Measurements from ENCODE around the gene ZNF106. TPM values are rescaled to one million over a fixed set of nuclear protein-coding genes. Genes with fewer than 3 reads are reported as not detected.

The ZNF106 gene
- total and polyA plus RNA-seq, 5 donors from 2014 or later = 31.0 to 47.5 (median 35.5) TPM

- DNase-seq (no peak), ATAC-seq (ENCODE audit: low read depth in 2 of 2) (no peak)
- Histone ChIP-seq H3K4me3 (ENCODE audit: low read depth, low read length) (no peak overlapping the region), H3K27me3 (ENCODE audit: control insufficient read depth, insufficient read depth, low read length) (no peaks in the 10 kb centered on the region), H3K36me3 (ENCODE audit: control insufficient read depth, insufficient read depth, low read length) (peaks cover 64% of the 10 kb centered on the region), H3K4me1 (ENCODE audit: control insufficient read depth, insufficient read depth, low read length, poor library complexity, severe bottlenecking) (no peaks in the 10 kb centered on the region), H3K9me3 (ENCODE audit: control insufficient read depth in 2 of 2, low read length in 2 of 2) (no peaks in the 10 kb centered on the region), H3K27ac (ENCODE audit: insufficient read depth, low read length, poor library complexity, severe bottlenecking) (no peak overlapping the region)
- no peaks in the 10 kb centered on the region for H3K4me1 Mint-ChIP-seq
- peaks cover 48% of the 10 kb centered on the region for H3K36me3 Mint-ChIP-seq
- peak overlapping the region in 1 of 3 donors; percentile 74 for H3K27ac Mint-ChIP-seq
- H3K27me3 Mint-ChIP-seq = no peaks in the 10 kb centered on the region
- no peaks in the 10 kb centered on the region for H3K9me3 Mint-ChIP-seq
- no peak overlapping the region for H3K4me3 Mint-ChIP-seq
Measured at GRCh38 chr15:42450425-42450790, 40.5 kb downstream of the ZNF106 start.

GRCh38 chr15:42449770-42450424 lies 41.0 kb downstream of the ZNF106 start:
- Mint-ChIP-seq H3K4me1 (no peaks in the 10 kb centered on the region), H3K27ac (peak overlapping the region in 2 of 3 donors; percentile 7 to 74), H3K27me3 (no peaks in the 10 kb centered on the region), H3K36me3 (peaks cover 53% of the 10 kb centered on the region), H3K4me3 (no peak overlapping the region), H3K9me3 (no peaks in the 10 kb centered on the region)
- Histone ChIP-seq H3K27ac (ENCODE audit: insufficient read depth, low read length, poor library complexity, severe bottlenecking) (no peak overlapping the region), H3K27me3 (ENCODE audit: control insufficient read depth, insufficient read depth, low read length) (no peaks in the 10 kb centered on the region), H3K4me1 (ENCODE audit: control insufficient read depth, insufficient read depth, low read length, poor library complexity, severe bottlenecking) (no peaks in the 10 kb centered on the region), H3K9me3 (ENCODE audit: control insufficient read depth in 2 of 2, low read length in 2 of 2) (no peaks in the 10 kb centered on the region), H3K36me3 (ENCODE audit: control insufficient read depth, insufficient read depth, low read length) (peaks cover 69% of the 10 kb centered on the region), H3K4me3 (ENCODE audit: low read depth, low read length) (no peak overlapping the region)
- ATAC-seq (ENCODE audit: low read depth in 2 of 2) (no peak), DNase-seq (no peak)

- Mint-ChIP-seq H3K27me3 (no peaks in the 10 kb centered on the region), H3K27ac (no peak overlapping the region), H3K4me3 (no peak overlapping the region), H3K9me3 (no peaks in the 10 kb centered on the region), H3K36me3 (peaks cover 56% of the 10 kb centered on the region), H3K4me1 (no peaks in the 10 kb centered on the region)
- ATAC-seq (ENCODE audit: low read depth in 2 of 2) (no peak), DNase-seq (no peak)
- H3K4me1 ChIP-seq (ENCODE audit: control insufficient read depth, insufficient read depth, low read length, poor library complexity, severe bottlenecking) = no peaks in the 10 kb centered on the region
- H3K9me3 ChIP-seq (ENCODE audit: control insufficient read depth in 2 of 2, low read length in 2 of 2) = no peaks in the 10 kb centered on the region
- H3K27ac ChIP-seq (ENCODE audit: insufficient read depth, low read length, poor library complexity, severe bottlenecking) = no peak overlapping the region
- peaks cover 74% of the 10 kb centered on the region for H3K36me3 ChIP-seq (ENCODE audit: control insufficient read depth, insufficient read depth, low read length)
- no peak overlapping the region for H3K4me3 ChIP-seq (ENCODE audit: low read depth, low read length)
- no peaks in the 10 kb centered on the region for H3K27me3 ChIP-seq (ENCODE audit: control insufficient read depth, insufficient read depth, low read length)
Measured at GRCh38 chr15:42448281-42448680, 42.7 kb downstream of the ZNF106 start.

GRCh38 chr15:42447599-42447998 lies 43.3 kb downstream of the ZNF106 start:
- H3K36me3 ChIP-seq (ENCODE audit: control insufficient read depth, insufficient read depth, low read length) = peaks cover 75% of the 10 kb centered on the region
- no peak for DNase-seq
- H3K9me3 ChIP-seq (ENCODE audit: control insufficient read depth in 2 of 2, low read length in 2 of 2) = no peaks in the 10 kb centered on the region
- no peak for ATAC-seq (ENCODE audit: low read depth in 2 of 2)
- no peak overlapping the region for H3K27ac ChIP-seq (ENCODE audit: insufficient read depth, low read length, poor library complexity, severe bottlenecking)
- Mint-ChIP-seq H3K36me3 (peaks cover 56% of the 10 kb centered on the region), H3K27ac (no peak overlapping the region), H3K9me3 (no peaks in the 10 kb centered on the region), H3K4me3 (no peak overlapping the region), H3K4me1 (no peaks in the 10 kb centered on the region), H3K27me3 (no peaks in the 10 kb centered on the region)
- H3K4me3 ChIP-seq (ENCODE audit: low read depth, low read length) = no peak overlapping the region
- H3K27me3 ChIP-seq (ENCODE audit: control insufficient read depth, insufficient read depth, low read length) = no peaks in the 10 kb centered on the region
- no peaks in the 10 kb centered on the region for H3K4me1 ChIP-seq (ENCODE audit: control insufficient read depth, insufficient read depth, low read length, poor library complexity, severe bottlenecking)

- no peaks in the 10 kb centered on the region for H3K4me1 Mint-ChIP-seq
- no peak for ATAC-seq (ENCODE audit: low read depth in 2 of 2)
- Histone ChIP-seq H3K4me3 (ENCODE audit: low read depth, low read length) (no peak overlapping the region), H3K27ac (ENCODE audit: insufficient read depth, low read length, poor library complexity, severe bottlenecking) (no peak overlapping the region), H3K4me1 (ENCODE audit: control insufficient read depth, insufficient read depth, low read length, poor library complexity, severe bottlenecking) (no peaks in the 10 kb centered on the region), H3K27me3 (ENCODE audit: control insufficient read depth, insufficient read depth, low read length) (no peaks in the 10 kb centered on the region), H3K36me3 (ENCODE audit: control insufficient read depth, insufficient read depth, low read length) (peaks cover 70% of the 10 kb centered on the region), H3K9me3 (ENCODE audit: control insufficient read depth in 2 of 2, low read length in 2 of 2) (no peaks in the 10 kb centered on the region)
- H3K9me3 Mint-ChIP-seq = peaks cover 0 to 2% (median 0%) of the 10 kb centered on the region in 7 donors
- peaks cover 46% of the 10 kb centered on the region for H3K36me3 Mint-ChIP-seq
- peak overlapping the region in 1 of 3 donors; percentile 27 for H3K27ac Mint-ChIP-seq
- no peaks in the 10 kb centered on the region for H3K27me3 Mint-ChIP-seq
- no peak overlapping the region for H3K4me3 Mint-ChIP-seq
- DNase-seq = no peak
Measured at GRCh38 chr15:42445551-42445950, 45.4 kb downstream of the ZNF106 start.

- Histone ChIP-seq H3K27me3 (ENCODE audit: control insufficient read depth, insufficient read depth, low read length) (no peaks in the 10 kb centered on the region), H3K9me3 (ENCODE audit: control insufficient read depth in 2 of 2, low read length in 2 of 2) (no peaks in the 10 kb centered on the region), H3K4me3 (ENCODE audit: low read depth, low read length) (no peak overlapping the region), H3K36me3 (ENCODE audit: control insufficient read depth, insufficient read depth, low read length) (peaks cover 65% of the 10 kb centered on the region), H3K27ac (ENCODE audit: insufficient read depth, low read length, poor library complexity, severe bottlenecking) (no peak overlapping the region), H3K4me1 (ENCODE audit: control insufficient read depth, insufficient read depth, low read length, poor library complexity, severe bottlenecking) (no peaks in the 10 kb centered on the region)
- peaks cover 43% of the 10 kb centered on the region for H3K36me3 Mint-ChIP-seq
- ATAC-seq (ENCODE audit: low read depth in 2 of 2) = no peak
- DNase-seq = no peak
- H3K4me1 Mint-ChIP-seq = peaks cover 0 to 5% (median 0%) of the 10 kb centered on the region in 4 donors
- peaks cover 0 to 2% (median 0%) of the 10 kb centered on the region in 7 donors for H3K9me3 Mint-ChIP-seq
- no peaks in the 10 kb centered on the region for H3K27me3 Mint-ChIP-seq
- no peak overlapping the region for H3K4me3 Mint-ChIP-seq
- peak overlapping the region in 1 of 3 donors; percentile 42 for H3K27ac Mint-ChIP-seq
Measured at GRCh38 chr15:42444415-42445063, 46.4 kb downstream of the ZNF106 start.

GRCh38 chr15:42427429-42428223 lies 63.3 kb downstream of the ZNF106 start:
- no peak for ATAC-seq (ENCODE audit: low read depth in 2 of 2)
- Histone ChIP-seq H3K27ac (ENCODE audit: insufficient read depth, low read length, poor library complexity, severe bottlenecking) (no peak overlapping the region), H3K4me1 (ENCODE audit: control insufficient read depth, insufficient read depth, low read length, poor library complexity, severe bottlenecking) (no peaks in the 10 kb centered on the region), H3K27me3 (ENCODE audit: control insufficient read depth, insufficient read depth, low read length) (no peaks in the 10 kb centered on the region), H3K4me3 (ENCODE audit: low read depth, low read length) (no peak overlapping the region), H3K36me3 (ENCODE audit: control insufficient read depth, insufficient read depth, low read length) (peaks cover 81% of the 10 kb centered on the region), H3K9me3 (ENCODE audit: control insufficient read depth in 2 of 2, low read length in 2 of 2) (no peaks in the 10 kb centered on the region)
- H3K9me3 Mint-ChIP-seq = no peaks in the 10 kb centered on the region
- no peak overlapping the region for H3K4me3 Mint-ChIP-seq
- H3K27me3 Mint-ChIP-seq = no peaks in the 10 kb centered on the region
- H3K36me3 Mint-ChIP-seq = peaks cover 53% of the 10 kb centered on the region
- peaks cover 0 to 2% (median 0%) of the 10 kb centered on the region in 4 donors for H3K4me1 Mint-ChIP-seq
- no peak for DNase-seq
- no peak overlapping the region for H3K27ac Mint-ChIP-seq

Measured in CD4-positive, CD25-positive, alpha-beta regulatory T cell (primary cell).